Islet precursor cell (in vitro differentiated cells): ENCODE measurements around the gene ATP1A1.

Source experiments
- DNase-seq: peaks from one replicate; pipeline ENCODE4 v3.0.0-alpha.2; 2018

ATP1A1 gene

GRCh38 chr1:116392717-116393404 lies 19.8 kb downstream of the ATP1A1 start:
- no peak for DNase-seq

GRCh38 chr1:116393792-116394191 lies 20.7 kb downstream of the ATP1A1 start:
- no peak for DNase-seq

- no peak for DNase-seq
Measured at GRCh38 chr1:116394270-116394669, 21.2 kb downstream of the ATP1A1 start.

GRCh38 chr1:116396769-116397168 lies 23.7 kb downstream of the ATP1A1 start:
- DNase-seq = no peak

- DNase-seq = no peak
Measured at GRCh38 chr1:116397728-116398127, 24.7 kb downstream of the ATP1A1 start.

- DNase-seq = no peak
Measured at GRCh38 chr1:116400780-116401179, 27.7 kb downstream of the ATP1A1 start.

- DNase-seq = no peak
Measured at GRCh38 chr1:116401646-116402176, 28.7 kb downstream of the ATP1A1 start.

GRCh38 chr1:116402333-116402732 lies 29.3 kb downstream of the ATP1A1 start:
- DNase-seq = no peak

- DNase-seq = no peak
Measured at GRCh38 chr1:116403496-116404136, 30.6 kb downstream of the ATP1A1 start.

- DNase-seq = no peak
Measured at GRCh38 chr1:116404699-116405098, 31.7 kb downstream of the ATP1A1 start.

- no peak for DNase-seq
Measured at GRCh38 chr1:116405241-116406135, 32.4 kb downstream of the ATP1A1 start.

- no peak for DNase-seq
Measured at GRCh38 chr1:116407033-116407432, 34.0 kb downstream of the ATP1A1 start.

GRCh38 chr1:116408193-116408592 lies 35.1 kb downstream of the ATP1A1 start:
- no peak for DNase-seq

GRCh38 chr1:116408803-116409720 lies 36.0 kb downstream of the ATP1A1 start:
- DNase-seq = no peak

GRCh38 chr1:116409751-116410191 lies 36.7 kb downstream of the ATP1A1 start:
- no peak for DNase-seq

GRCh38 chr1:116411784-116412479 lies 38.9 kb downstream of the ATP1A1 start:
- no peak for DNase-seq

GRCh38 chr1:116412480-116412798 lies 39.4 kb downstream of the ATP1A1 start:
- DNase-seq = no peak

- DNase-seq = no peak
Measured at GRCh38 chr1:116412898-116413297, 39.9 kb downstream of the ATP1A1 start.

GRCh38 chr1:116413414-116413813 lies 40.4 kb downstream of the ATP1A1 start:
- no peak for DNase-seq

GRCh38 chr1:116414364-116414763 lies 41.3 kb downstream of the ATP1A1 start:
- no peak for DNase-seq

GRCh38 chr1:116415200-116415698 lies 42.2 kb downstream of the ATP1A1 start:
- DNase-seq = no peak
